IMR-90 (cell line): ENCODE measurements around the gene FBLIM1.

Source experiments
- CEBPB ChIP-seq: IDR thresholded peaks from 2 replicates; pipeline ENCODE4 v1.6.1; 2012; ENCODE audit warnings: low read depth, low read length, improper control_type of control experiment
- CTCF ChIP-seq: conservative IDR thresholded peaks from 2 replicates; pipeline ENCODE4 v1.5.1; 2012; ENCODE audit warnings: mild to moderate bottlenecking, low read depth, low read length, improper control_type of control experiment
- ELK1 ChIP-seq: fragments of 150-350 bp; IDR thresholded peaks from 2 replicates; pipeline ENCODE4 v1.6.1; 2016; ENCODE audit warnings: low read depth, mild to moderate bottlenecking, low read length, moderate library complexity, borderline replicate concordance
- FOS ChIP-seq: fragments of 150-350 bp; IDR thresholded peaks from 2 replicates; pipeline ENCODE4 v1.6.1; 2016; ENCODE audit warnings: low read depth, low read length
- MAFK ChIP-seq: IDR thresholded peaks from 2 replicates; pipeline ENCODE4 v1.6.1; 2012; ENCODE audit warnings: low read depth, low read length, improper control_type of control experiment
- NFE2L2 ChIP-seq: fragments of 150-350 bp; IDR thresholded peaks from 2 replicates; pipeline ENCODE4 v1.6.1; 2016; ENCODE audit warnings: low read depth, mild to moderate bottlenecking, low read length
- POLR2A ChIP-seq: IDR thresholded peaks from 2 replicates; pipeline ENCODE4 v1.6.1; 2012; ENCODE audit warnings: mild to moderate bottlenecking, low read depth, low read length
- RAD21 ChIP-seq: IDR thresholded peaks from 2 replicates; pipeline ENCODE4 v1.6.1; 2012; ENCODE audit warnings: low read length, improper control_type of control experiment
- USF2 ChIP-seq: fragments of 150-350 bp; IDR thresholded peaks from 2 replicates; pipeline ENCODE4 v1.6.1; 2017; ENCODE audit warnings: mild to moderate bottlenecking, antibody characterized with exemption, low read length, low read depth

- TF ChIP-seq CTCF (no peak), POLR2A (no peak), RAD21 (no peak), CEBPB (no peak), MAFK (no peak), NFE2L2 (no peak), USF2 (no peak), FOS (no peak), ELK1 (no peak)
Measured at GRCh38 chr1:15757016-15757543, 1.5 kb upstream of the FBLIM1 start.
